ENCODE data around the gene ZNF182.

Gene ZNF182

GRCh38 chrX:47927212-47927611, 76.6 kb downstream of the ZNF182 start:
- no peak overlapping the region for H3K4me3 ChIP-seq (ENCODE audit: low read depth, low read length)
- in situ Hi-C loops (cut with HindIII; ENCODE audit: low sequenced_read_pairs): no loop called here
- no peak for TF ChIP-seq CTCF (IDR thresholded peaks at IDR 0.05; ENCODE audit: low read depth, low read length, missing control alignments)
- DNase-seq (ENCODE audit: low read depth): no peak
